ENCODE data around the gene OSBPL9. TPM values are rescaled to one million over a fixed set of nuclear protein-coding genes. Genes with fewer than 3 reads are reported as not detected.

The OSBPL9 gene
- total RNA-seq, 1 donor from 2014 or later = 103 TPM

DNA sequence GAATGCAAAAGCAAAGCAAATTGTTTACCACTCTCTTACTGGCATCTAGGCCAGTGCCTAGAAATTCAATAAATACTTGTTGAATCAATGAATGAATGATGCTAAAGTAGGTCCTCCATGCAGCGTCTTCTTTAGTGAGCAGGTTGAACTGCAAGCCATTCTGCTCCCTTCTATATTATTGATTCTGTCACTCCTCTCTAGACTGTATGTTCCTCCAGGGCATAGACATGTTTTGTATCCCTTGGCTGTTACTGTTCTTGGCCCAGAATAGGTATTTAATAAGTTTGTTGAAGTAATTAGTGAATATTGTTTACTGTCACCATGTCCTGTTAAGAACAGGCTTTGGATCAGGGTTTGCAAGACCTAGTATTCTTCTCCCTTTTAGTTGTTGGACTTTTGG, 43.7 kb downstream of the OSBPL9 start:
- Mint-ChIP-seq H3K9me3 (ENCODE audit: unreplicated experiment) (peaks cover 5% of the 10 kb centered on the region), H3K4me1 (ENCODE audit: unreplicated experiment) (peaks cover 56% of the 10 kb centered on the region), H3K36me3 (ENCODE audit: unreplicated experiment) (peaks cover 3% of the 10 kb centered on the region), H3K27ac (ENCODE audit: unreplicated experiment) (peak overlapping the region; percentile 92), H3K4me3 (ENCODE audit: unreplicated experiment) (peak overlapping the region; percentile 33), H3K27me3 (ENCODE audit: unreplicated experiment) (no peaks in the 10 kb centered on the region)
- TF ChIP-seq, protein P1, sequence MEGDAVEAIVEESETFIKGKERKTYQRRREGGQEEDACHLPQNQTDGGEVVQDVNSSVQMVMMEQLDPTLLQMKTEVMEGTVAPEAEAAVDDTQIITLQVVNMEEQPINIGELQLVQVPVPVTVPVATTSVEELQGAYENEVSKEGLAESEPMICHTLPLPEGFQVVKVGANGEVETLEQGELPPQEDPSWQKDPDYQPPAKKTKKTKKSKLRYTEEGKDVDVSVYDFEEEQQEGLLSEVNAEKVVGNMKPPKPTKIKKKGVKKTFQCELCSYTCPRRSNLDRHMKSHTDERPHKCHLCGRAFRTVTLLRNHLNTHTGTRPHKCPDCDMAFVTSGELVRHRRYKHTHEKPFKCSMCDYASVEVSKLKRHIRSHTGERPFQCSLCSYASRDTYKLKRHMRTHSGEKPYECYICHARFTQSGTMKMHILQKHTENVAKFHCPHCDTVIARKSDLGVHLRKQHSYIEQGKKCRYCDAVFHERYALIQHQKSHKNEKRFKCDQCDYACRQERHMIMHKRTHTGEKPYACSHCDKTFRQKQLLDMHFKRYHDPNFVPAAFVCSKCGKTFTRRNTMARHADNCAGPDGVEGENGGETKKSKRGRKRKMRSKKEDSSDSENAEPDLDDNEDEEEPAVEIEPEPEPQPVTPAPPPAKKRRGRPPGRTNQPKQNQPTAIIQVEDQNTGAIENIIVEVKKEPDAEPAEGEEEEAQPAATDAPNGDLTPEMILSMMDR (IDR thresholded peaks at IDR 0.05) = no peak
- no peak for DNase-seq (ENCODE audit: extremely low spot score, unreplicated experiment)

- no peak for DNase-seq (ENCODE audit: extremely low spot score, unreplicated experiment)
- peaks cover 56% of the 10 kb centered on the region for H3K4me1 Mint-ChIP-seq (ENCODE audit: unreplicated experiment)
- TF ChIP-seq, protein P1 (IDR thresholded peaks at IDR 0.05) = no peak
- peaks cover 3% of the 10 kb centered on the region for H3K36me3 Mint-ChIP-seq (ENCODE audit: unreplicated experiment)
- H3K27ac Mint-ChIP-seq (ENCODE audit: unreplicated experiment) = peak overlapping the region; percentile 92
- no peaks in the 10 kb centered on the region for H3K27me3 Mint-ChIP-seq (ENCODE audit: unreplicated experiment)
- peak overlapping the region; percentile 33 for H3K4me3 Mint-ChIP-seq (ENCODE audit: unreplicated experiment)
- H3K9me3 Mint-ChIP-seq (ENCODE audit: unreplicated experiment) = peaks cover 5% of the 10 kb centered on the region
Observed at GRCh38 chr1:51661081-51661518, 44.2 kb downstream of the OSBPL9 start.

DNA sequence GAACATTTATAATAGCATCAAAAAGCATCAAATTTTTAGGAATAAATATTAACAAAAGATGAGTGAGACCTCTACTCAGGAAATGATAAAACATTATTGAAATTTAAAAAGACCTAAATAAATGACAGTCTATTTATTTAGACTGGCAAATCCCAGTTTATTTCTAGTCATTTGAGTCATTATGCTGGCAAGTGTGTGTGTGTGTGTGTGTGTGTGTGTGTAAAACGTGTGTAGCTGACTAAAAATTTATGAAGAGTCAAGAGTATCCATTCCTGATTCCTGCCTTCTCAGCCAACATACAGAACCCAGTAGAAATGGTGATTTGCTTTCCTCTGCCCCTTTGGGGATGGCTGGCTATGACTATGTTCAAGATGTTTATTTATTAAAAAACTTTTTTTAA, 46.2 kb downstream of the OSBPL9 start:
- Mint-ChIP-seq H3K27ac (ENCODE audit: unreplicated experiment) (peak overlapping the region; percentile 29), H3K27me3 (ENCODE audit: unreplicated experiment) (no peaks in the 10 kb centered on the region), H3K36me3 (ENCODE audit: unreplicated experiment) (no peaks in the 10 kb centered on the region), H3K4me1 (ENCODE audit: unreplicated experiment) (peaks cover 49% of the 10 kb centered on the region), H3K4me3 (ENCODE audit: unreplicated experiment) (no peak overlapping the region), H3K9me3 (ENCODE audit: unreplicated experiment) (peaks cover 5% of the 10 kb centered on the region)
- no peak for DNase-seq (ENCODE audit: extremely low spot score, unreplicated experiment)
- TF ChIP-seq, protein P1 (IDR thresholded peaks at IDR 0.05) = no peak

DNA sequence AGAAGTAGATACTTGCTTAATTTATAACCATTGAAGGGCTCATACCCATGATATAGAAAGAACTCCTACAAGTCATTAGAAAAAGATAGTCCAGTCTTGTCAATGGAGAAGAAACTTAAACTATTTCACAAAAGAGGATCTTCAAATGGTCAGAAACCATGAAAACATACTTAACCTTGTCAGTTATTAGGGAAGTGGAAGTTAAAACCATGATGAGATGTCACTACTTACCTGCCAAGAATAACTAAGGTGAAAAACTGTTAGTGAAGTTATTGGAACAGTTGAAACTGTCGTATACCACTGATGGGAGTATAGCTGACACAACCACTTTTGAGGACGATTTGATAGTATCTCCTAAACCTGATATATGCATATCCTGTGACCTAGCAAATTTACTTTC, 46.8 kb downstream of the OSBPL9 start:
- Mint-ChIP-seq H3K36me3 (ENCODE audit: unreplicated experiment) (no peaks in the 10 kb centered on the region), H3K27ac (ENCODE audit: unreplicated experiment) (no peak overlapping the region), H3K9me3 (ENCODE audit: unreplicated experiment) (peaks cover 5% of the 10 kb centered on the region), H3K4me1 (ENCODE audit: unreplicated experiment) (peaks cover 45% of the 10 kb centered on the region), H3K27me3 (ENCODE audit: unreplicated experiment) (no peaks in the 10 kb centered on the region), H3K4me3 (ENCODE audit: unreplicated experiment) (no peak overlapping the region)
- TF ChIP-seq, protein P1 (IDR thresholded peaks at IDR 0.05) = no peak
- no peak for DNase-seq (ENCODE audit: extremely low spot score, unreplicated experiment)

DNA sequence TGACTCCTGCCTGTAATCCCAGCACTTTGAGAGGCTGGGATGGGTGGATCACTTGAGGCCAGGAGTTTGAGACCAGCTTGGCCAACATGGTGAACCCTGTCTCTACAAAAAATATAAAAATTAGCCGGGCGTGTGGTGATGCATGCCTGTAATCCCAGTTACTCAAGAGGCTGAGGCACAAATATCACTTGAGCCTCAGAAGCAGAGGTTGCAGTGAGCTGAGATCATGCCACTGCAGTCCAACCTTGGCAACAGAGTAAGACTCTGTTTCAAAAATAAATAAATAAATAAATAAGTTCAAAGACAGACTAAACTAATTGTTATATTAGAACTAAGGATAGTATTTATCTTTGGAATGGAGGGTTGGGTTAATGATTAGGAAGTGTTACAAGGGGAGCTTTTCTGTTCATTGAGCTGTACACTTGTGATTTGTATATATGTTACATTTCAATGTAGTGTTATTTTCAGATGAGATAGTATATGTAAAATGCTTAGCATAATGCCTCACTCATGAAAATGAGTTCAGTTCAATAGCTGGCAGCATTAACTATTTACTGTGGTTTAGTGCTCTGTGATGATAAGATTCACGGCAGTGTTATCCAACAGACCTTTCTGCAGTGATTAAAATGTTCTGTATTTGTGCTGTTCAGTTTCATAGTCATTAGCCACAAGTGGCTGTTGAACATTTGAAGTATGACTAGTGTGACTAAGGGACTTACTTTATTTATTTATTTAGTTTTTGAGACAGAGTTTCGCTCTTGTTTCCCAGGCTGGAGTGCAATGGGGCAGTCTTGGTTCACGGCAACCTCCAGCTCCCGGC, 47.7 kb downstream of the OSBPL9 start:
- peaks cover 5% of the 10 kb centered on the region for H3K9me3 Mint-ChIP-seq (ENCODE audit: unreplicated experiment)
- H3K4me3 Mint-ChIP-seq (ENCODE audit: unreplicated experiment) = no peak overlapping the region
- peaks cover 39% of the 10 kb centered on the region for H3K4me1 Mint-ChIP-seq (ENCODE audit: unreplicated experiment)
- no peak overlapping the region for H3K27ac Mint-ChIP-seq (ENCODE audit: unreplicated experiment)
- TF ChIP-seq, protein P1 (IDR thresholded peaks at IDR 0.05) = no peak
- no peaks in the 10 kb centered on the region for H3K27me3 Mint-ChIP-seq (ENCODE audit: unreplicated experiment)
- H3K36me3 Mint-ChIP-seq (ENCODE audit: unreplicated experiment) = no peaks in the 10 kb centered on the region
- DNase-seq (ENCODE audit: extremely low spot score, unreplicated experiment) = no peak
